MM.1S (cell line): ENCODE data around the gene LAMC3.

Experiments
- DNase-seq: peaks from one replicate; pipeline ENCODE4 v3.0.0-alpha.2; 2015
- H2AFZ ChIP-seq: fragments of 300-600 bp; sonication (generic); 2 replicates; pipeline ENCODE4 v1.6.0; 2016; ENCODE audit warnings: antibody characterized with exemption, low read length
- H3F3A ChIP-seq: fragments of 300-600 bp; sonication (generic); 2 replicates; pipeline ENCODE4 v1.6.1; 2016; ENCODE audit warnings: mild to moderate bottlenecking, antibody characterized with exemption, low read length, moderate library complexity, mixed read lengths; ENCODE audit not compliant: insufficient read depth
- H3K27ac ChIP-seq: fragments of 300-600 bp; sonication (generic); 2 replicates; pipeline ENCODE4 v1.5.1; 2016; ENCODE audit warnings: mild to moderate bottlenecking, low read length
- H3K27me3 ChIP-seq: fragments of 300-600 bp; sonication (generic); replicated peaks from 2 replicates; pipeline ENCODE4 v1.6.0; 2016; ENCODE audit warnings: low read length; ENCODE audit not compliant: insufficient read depth
- H3K36me3 ChIP-seq: fragments of 300-600 bp; sonication (generic); replicated peaks from 2 replicates; pipeline ENCODE4 v1.6.1; 2016; ENCODE audit warnings: mild to moderate bottlenecking, low read length, mixed read lengths; ENCODE audit not compliant: insufficient read depth
- H3K4me1 ChIP-seq: fragments of 300-600 bp; sonication (generic); 2 replicates; pipeline ENCODE4 v1.6.1; 2016; ENCODE audit warnings: low read length, mixed read lengths
- H3K4me2 ChIP-seq: fragments of 300-600 bp; sonication (generic); 2 replicates; pipeline ENCODE4 v1.6.0; 2016; ENCODE audit warnings: low read depth, low read length
- H3K4me3 ChIP-seq: fragments of 300-600 bp; sonication (generic); 2 replicates; pipeline ENCODE4 v1.5.1; 2016; ENCODE audit warnings: low read length, mixed read lengths
- H3K79me2 ChIP-seq: fragments of 300-600 bp; sonication (generic); 2 replicates; pipeline ENCODE4 v1.6.1; 2016; ENCODE audit warnings: mixed run types, low read length, mixed read lengths
- H3K9ac ChIP-seq: fragments of 300-600 bp; sonication (generic); 2 replicates; pipeline ENCODE4 v1.6.1; 2016; ENCODE audit warnings: low read length, mixed read lengths
- H3K9me2 ChIP-seq: fragments of 300-600 bp; sonication (generic); replicated peaks from 2 replicates; pipeline ENCODE4 v1.6.1; 2016; ENCODE audit warnings: mild to moderate bottlenecking, low read length, mixed read lengths; ENCODE audit not compliant: insufficient read depth
- H3K9me3 ChIP-seq: fragments of 300-600 bp; sonication (generic); replicated peaks from 2 replicates; pipeline ENCODE4 v1.6.1; 2016; ENCODE audit warnings: mild to moderate bottlenecking, low read length, mixed read lengths; ENCODE audit not compliant: insufficient read depth
- H4K20me1 ChIP-seq: fragments of 300-600 bp; sonication (generic); 2 replicates; pipeline ENCODE4 v1.6.1; 2016; ENCODE audit warnings: mild to moderate bottlenecking, low read length, moderate library complexity, mixed read lengths; ENCODE audit not compliant: insufficient read depth
- EZH2 ChIP-seq: fragments of 300-600 bp; sonication (generic); optimal IDR thresholded peaks from 2 replicates; pipeline ENCODE3; 2017; ENCODE audit warnings: low read depth, mild to moderate bottlenecking, antibody characterized with exemption, low read length, mixed read lengths
- EZH2phosphoT487 ChIP-seq: fragments of 300-600 bp; sonication (generic); IDR thresholded peaks from 2 replicates; pipeline ENCODE4 v1.6.1; 2018; ENCODE audit warnings: antibody characterized with exemption, low read length
- TF ChIP-seq, protein P1 (sequence below): fragments of 300-600 bp; sonication (generic); IDR thresholded peaks from 2 replicates; pipeline ENCODE4 v1.5.1; 2016; ENCODE audit warnings: antibody characterized with exemption, low read length, mixed read lengths

LAMC3 gene

GRCh38 chr9:131020388-131020787 is 11.4 kb downstream of the LAMC3 start:
- no peak for DNase-seq
- H3K9ac ChIP-seq = no peak overlapping the region
- H3K36me3 ChIP-seq = no peaks in the 10 kb centered on the region
- H3K4me2 ChIP-seq = no peak overlapping the region
- H3K9me3 ChIP-seq = no peaks in the 10 kb centered on the region
- H3K27me3 ChIP-seq = peaks cover 90% of the 10 kb centered on the region
- no peak overlapping the region for H3K4me3 ChIP-seq
- no peaks in the 10 kb centered on the region for H3K4me1 ChIP-seq
- H3K79me2 ChIP-seq = no peaks in the 10 kb centered on the region
- no peak for TF ChIP-seq EZH2phosphoT487
- TF ChIP-seq EZH2 = no peak
- TF ChIP-seq, protein P1, sequence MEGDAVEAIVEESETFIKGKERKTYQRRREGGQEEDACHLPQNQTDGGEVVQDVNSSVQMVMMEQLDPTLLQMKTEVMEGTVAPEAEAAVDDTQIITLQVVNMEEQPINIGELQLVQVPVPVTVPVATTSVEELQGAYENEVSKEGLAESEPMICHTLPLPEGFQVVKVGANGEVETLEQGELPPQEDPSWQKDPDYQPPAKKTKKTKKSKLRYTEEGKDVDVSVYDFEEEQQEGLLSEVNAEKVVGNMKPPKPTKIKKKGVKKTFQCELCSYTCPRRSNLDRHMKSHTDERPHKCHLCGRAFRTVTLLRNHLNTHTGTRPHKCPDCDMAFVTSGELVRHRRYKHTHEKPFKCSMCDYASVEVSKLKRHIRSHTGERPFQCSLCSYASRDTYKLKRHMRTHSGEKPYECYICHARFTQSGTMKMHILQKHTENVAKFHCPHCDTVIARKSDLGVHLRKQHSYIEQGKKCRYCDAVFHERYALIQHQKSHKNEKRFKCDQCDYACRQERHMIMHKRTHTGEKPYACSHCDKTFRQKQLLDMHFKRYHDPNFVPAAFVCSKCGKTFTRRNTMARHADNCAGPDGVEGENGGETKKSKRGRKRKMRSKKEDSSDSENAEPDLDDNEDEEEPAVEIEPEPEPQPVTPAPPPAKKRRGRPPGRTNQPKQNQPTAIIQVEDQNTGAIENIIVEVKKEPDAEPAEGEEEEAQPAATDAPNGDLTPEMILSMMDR = no peak
- H2AFZ ChIP-seq = no peak overlapping the region
- no peaks in the 10 kb centered on the region for H4K20me1 ChIP-seq
- H3K27ac ChIP-seq = no peak overlapping the region
- H3K9me2 ChIP-seq = no peaks in the 10 kb centered on the region
- no peaks in the 10 kb centered on the region for H3F3A ChIP-seq

GRCh38 chr9:131020862-131021261 is 11.9 kb downstream of the LAMC3 start:
- Histone ChIP-seq H3K9me2 (no peaks in the 10 kb centered on the region), H3K27ac (no peak overlapping the region), H3K79me2 (no peaks in the 10 kb centered on the region), H3K4me2 (no peak overlapping the region), H3F3A (no peaks in the 10 kb centered on the region), H2AFZ (no peak overlapping the region), H3K27me3 (peaks cover 90% of the 10 kb centered on the region), H3K9me3 (no peaks in the 10 kb centered on the region), H3K9ac (no peak overlapping the region), H4K20me1 (no peaks in the 10 kb centered on the region), H3K4me1 (no peaks in the 10 kb centered on the region), H3K4me3 (no peak overlapping the region), H3K36me3 (no peaks in the 10 kb centered on the region)
- TF ChIP-seq, protein P1 = no peak
- no peak for TF ChIP-seq EZH2
- TF ChIP-seq EZH2phosphoT487 = no peak
- no peak for DNase-seq

DNA sequence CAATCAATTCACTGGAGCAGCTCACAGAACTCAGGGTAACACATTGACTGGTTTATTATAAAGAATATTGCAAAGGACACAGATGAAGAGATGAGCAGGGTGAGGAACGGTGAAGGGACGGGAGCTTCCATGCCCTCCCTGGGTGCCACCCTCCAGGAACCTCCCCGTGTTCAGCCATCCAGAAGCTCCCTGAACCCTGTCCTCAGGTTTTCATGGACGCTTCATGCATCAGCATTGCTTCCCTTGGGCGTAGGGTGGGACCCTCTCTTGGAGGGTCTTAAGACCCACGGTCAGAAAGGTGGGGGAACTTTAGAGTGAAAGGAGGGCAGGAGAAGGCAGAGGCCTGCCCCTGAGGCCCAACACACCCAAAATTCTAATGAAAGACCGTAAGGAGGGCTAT is 12.8 kb downstream of the LAMC3 start:
- Histone ChIP-seq H3K9me3 (no peaks in the 10 kb centered on the region), H3K4me1 (no peaks in the 10 kb centered on the region), H3K27ac (no peak overlapping the region), H4K20me1 (no peaks in the 10 kb centered on the region), H2AFZ (no peak overlapping the region), H3K9ac (no peak overlapping the region), H3K4me3 (no peak overlapping the region), H3K79me2 (no peaks in the 10 kb centered on the region), H3F3A (no peaks in the 10 kb centered on the region), H3K4me2 (no peak overlapping the region), H3K9me2 (no peaks in the 10 kb centered on the region), H3K36me3 (no peaks in the 10 kb centered on the region), H3K27me3 (peaks cover 90% of the 10 kb centered on the region)
- TF ChIP-seq, protein P1 = no peak
- TF ChIP-seq EZH2phosphoT487 = no peak
- TF ChIP-seq EZH2 = no peak
- no peak for DNase-seq
